ENCODE data around the gene ZSWIM6. TPM values are rescaled to one million over a fixed set of nuclear protein-coding genes. Genes with fewer than 3 reads are reported as not detected.

ZSWIM6 gene
- total RNA-seq, 2 experiments from 2014 or later, result 6.8 to 7.1 TPM

DNA sequence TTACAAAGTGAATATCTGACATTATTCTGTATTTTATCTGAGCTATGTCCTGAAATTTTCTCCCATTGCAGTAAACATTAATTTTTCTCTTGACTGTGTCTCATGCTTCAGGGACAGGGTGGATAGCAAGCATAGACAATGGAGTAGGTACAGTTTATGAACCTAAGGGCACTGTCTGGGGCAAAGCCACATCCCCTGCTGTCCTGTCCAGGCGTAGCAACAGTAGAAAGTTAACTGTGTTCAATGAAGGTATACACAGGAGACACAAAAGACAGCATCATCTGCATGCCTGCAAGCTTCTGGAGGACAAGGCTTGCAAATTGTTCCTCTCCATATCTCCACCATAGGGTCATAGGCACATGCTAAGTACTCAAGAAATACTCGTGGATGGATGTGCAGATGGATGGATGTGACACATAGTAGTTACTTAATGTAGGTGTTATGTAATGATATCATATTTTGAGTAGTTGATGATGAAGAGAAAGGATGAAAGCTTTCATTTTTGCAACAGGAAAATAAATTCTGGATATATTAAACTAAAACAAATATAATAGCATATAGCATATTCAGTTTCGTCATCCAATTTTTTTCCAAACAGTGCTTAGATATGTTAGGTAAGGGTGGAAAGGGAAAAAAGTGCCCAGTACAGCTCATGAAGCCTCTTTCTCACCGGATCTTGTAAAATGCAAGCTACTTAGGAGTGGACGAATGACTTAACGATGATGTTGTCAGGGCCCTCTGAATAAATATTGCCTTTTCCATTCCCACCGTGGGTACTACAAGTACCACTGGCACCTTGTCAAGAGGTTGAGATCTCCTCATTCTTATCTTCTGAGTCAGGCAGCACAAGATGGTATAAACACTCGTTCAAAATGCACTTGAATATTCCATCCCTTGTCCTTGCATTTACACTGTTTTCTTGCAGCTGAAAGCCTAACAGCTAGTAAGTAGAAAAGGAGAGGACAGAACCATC is 19.9 kb upstream of the ZSWIM6 start:
- Mint-ChIP-seq H3K9me3 (no peaks in the 10 kb centered on the region), H3K27ac (no peak overlapping the region), H3K36me3 (ENCODE audit: low read depth) (no peaks in the 10 kb centered on the region), H3K27me3 (peaks cover 15% of the 10 kb centered on the region), H3K4me1 (peaks cover 8% of the 10 kb centered on the region), H3K4me3 (no peak overlapping the region)
- no peak for DNase-seq
- ChIA-PET CTCF (no interaction called here), POLR2A (no interaction called here)

GRCh38 chr5:61313960-61314681 is 17.9 kb upstream of the ZSWIM6 start:
- Mint-ChIP-seq H3K4me3 (no peak overlapping the region), H3K4me1 (peaks cover 3% of the 10 kb centered on the region), H3K36me3 (ENCODE audit: low read depth) (no peaks in the 10 kb centered on the region), H3K9me3 (no peaks in the 10 kb centered on the region), H3K27me3 (peaks cover 21% of the 10 kb centered on the region), H3K27ac (no peak overlapping the region)
- DNase-seq, result no peak
- ChIA-PET CTCF (interaction anchor here (0.7 kb wide), 1 partner anchor 41 kb away, joined by 4 read pairs; no protein-coding TSS in a partner anchor), POLR2A (interaction anchor here (1.1 kb wide), 2 partner anchors 17 to 284 kb away, joined by 3 read pairs; no protein-coding TSS in a partner anchor)

DNA sequence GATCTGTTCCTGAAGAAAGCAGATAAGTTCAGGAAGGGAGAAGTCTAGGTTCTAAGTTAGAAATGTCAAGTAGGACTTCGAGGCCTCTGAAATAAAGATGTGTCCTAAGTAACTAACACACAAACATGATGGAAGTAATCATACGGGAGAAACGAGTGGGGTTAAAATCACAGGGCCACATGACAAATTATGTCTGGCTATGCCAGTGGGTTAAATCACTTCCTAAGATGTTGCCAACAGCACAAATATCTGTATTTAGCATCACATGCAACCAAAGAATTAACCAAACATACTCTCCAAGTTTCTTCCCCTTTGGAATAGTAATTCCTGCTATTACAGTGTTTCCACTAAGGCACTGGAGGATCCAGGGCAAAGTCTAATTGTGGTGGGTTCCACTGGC is 13.7 kb upstream of the ZSWIM6 start:
- no peak for DNase-seq
- ChIA-PET POLR2A (interaction anchor here (1.2 kb wide), 1 partner anchor 14 kb away, joined by 3 read pairs; the partner anchor contains the start of gene ZSWIM6), CTCF (no interaction called here)
- H3K27ac Mint-ChIP-seq, result no peak overlapping the region
- H3K4me3 Mint-ChIP-seq, result no peak overlapping the region
- peaks cover 28% of the 10 kb centered on the region for H3K27me3 Mint-ChIP-seq
- no peaks in the 10 kb centered on the region for H3K9me3 Mint-ChIP-seq
- no peaks in the 10 kb centered on the region for H3K36me3 Mint-ChIP-seq (ENCODE audit: low read depth)
- peaks cover 9% of the 10 kb centered on the region for H3K4me1 Mint-ChIP-seq

- Mint-ChIP-seq H3K4me3 (no peak overlapping the region), H3K27ac (no peak overlapping the region), H3K9me3 (no peaks in the 10 kb centered on the region), H3K27me3 (peaks cover 29% of the 10 kb centered on the region), H3K36me3 (ENCODE audit: low read depth) (no peaks in the 10 kb centered on the region), H3K4me1 (peaks cover 10% of the 10 kb centered on the region)
- CTCF ChIA-PET, result no interaction called here
- DNase-seq, result no peak
- POLR2A ChIA-PET, result interaction anchor here (1.2 kb wide), 1 partner anchor 12 kb away, joined by 3 read pairs; the partner anchor contains the start of gene ZSWIM6
Measured at GRCh38 chr5:61319388-61320146, 12.5 kb upstream of the ZSWIM6 start.

- Mint-ChIP-seq H3K27me3 (peaks cover 26% of the 10 kb centered on the region), H3K4me1 (peaks cover 10% of the 10 kb centered on the region), H3K9me3 (no peaks in the 10 kb centered on the region), H3K27ac (no peak overlapping the region), H3K36me3 (ENCODE audit: low read depth) (no peaks in the 10 kb centered on the region), H3K4me3 (no peak overlapping the region)
- ChIA-PET POLR2A (interaction anchor here (1.4 kb wide), 1 partner anchor 10 kb away, joined by 6 read pairs; no protein-coding TSS in a partner anchor), CTCF (interaction anchor here (1.3 kb wide), 1 partner anchor 11 kb away, joined by 5 read pairs; no protein-coding TSS in a partner anchor)
- DNase-seq, result no peak
Measured at GRCh38 chr5:61320860-61321259, 11.2 kb upstream of the ZSWIM6 start.

DNA sequence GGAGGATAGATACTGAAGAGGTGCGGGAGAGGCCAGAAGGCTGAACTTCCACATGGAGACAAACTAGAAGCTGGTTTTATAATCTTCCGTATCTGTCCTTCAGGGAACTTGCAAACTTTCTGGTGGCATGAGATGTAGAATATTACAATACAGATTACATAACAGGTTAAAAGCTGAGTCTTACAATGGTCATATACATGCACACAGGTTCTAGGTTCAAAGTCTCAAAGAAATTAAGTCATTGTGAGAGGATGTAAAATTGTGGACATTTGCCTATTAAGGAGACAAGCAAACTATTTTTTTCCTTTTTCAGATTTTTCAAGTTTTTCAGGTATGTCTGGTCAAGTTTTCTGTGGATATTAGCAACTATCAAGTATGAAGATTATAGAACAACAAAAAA is 10.4 kb upstream of the ZSWIM6 start:
- no peaks in the 10 kb centered on the region for H3K36me3 Mint-ChIP-seq (ENCODE audit: low read depth)
- H3K27ac Mint-ChIP-seq, result no peak overlapping the region
- H3K27me3 Mint-ChIP-seq, result peaks cover 30% of the 10 kb centered on the region
- H3K4me1 Mint-ChIP-seq, result peaks cover 10% of the 10 kb centered on the region
- no peak overlapping the region for H3K4me3 Mint-ChIP-seq
- ChIA-PET POLR2A (interaction anchor here (1.4 kb wide), 1 partner anchor 9 kb away, joined by 6 read pairs; no protein-coding TSS in a partner anchor), CTCF (interaction anchor here (1.3 kb wide), 1 partner anchor 10 kb away, joined by 5 read pairs; no protein-coding TSS in a partner anchor)
- no peak for DNase-seq
- H3K9me3 Mint-ChIP-seq, result no peaks in the 10 kb centered on the region

- POLR2A ChIA-PET, result no interaction called here
- CTCF ChIA-PET, result interaction anchor here (0.6 kb wide), 1 partner anchor 10 kb away, joined by 4 read pairs; no protein-coding TSS in a partner anchor
- DNase-seq, result no peak
- no peak overlapping the region for H3K4me3 Mint-ChIP-seq
- H3K36me3 Mint-ChIP-seq (ENCODE audit: low read depth), result no peaks in the 10 kb centered on the region
- H3K4me1 Mint-ChIP-seq, result peaks cover 19% of the 10 kb centered on the region
- no peak overlapping the region for H3K27ac Mint-ChIP-seq
- no peaks in the 10 kb centered on the region for H3K9me3 Mint-ChIP-seq
- peaks cover 30% of the 10 kb centered on the region for H3K27me3 Mint-ChIP-seq
Measured at GRCh38 chr5:61322738-61323725, 9.0 kb upstream of the ZSWIM6 start.

GRCh38 chr5:61327760-61328753 is 4.0 kb upstream of the ZSWIM6 start:
- ChIA-PET POLR2A (no interaction called here), CTCF (interaction anchor here (1.0 kb wide), 1 partner anchor 276 kb away, joined by 3 read pairs; no protein-coding TSS in a partner anchor)
- peak; percentile 47 for DNase-seq
- peaks cover 2% of the 10 kb centered on the region for H3K36me3 Mint-ChIP-seq (ENCODE audit: low read depth)
- H3K9me3 Mint-ChIP-seq, result no peaks in the 10 kb centered on the region
- H3K27ac Mint-ChIP-seq, result no peak overlapping the region
- H3K27me3 Mint-ChIP-seq, result peaks cover 37% of the 10 kb centered on the region
- H3K4me1 Mint-ChIP-seq, result peaks cover 36% of the 10 kb centered on the region
- no peak overlapping the region for H3K4me3 Mint-ChIP-seq

- CTCF ChIA-PET, result no interaction called here
- Mint-ChIP-seq H3K27ac (no peak overlapping the region), H3K27me3 (peaks cover 35% of the 10 kb centered on the region), H3K36me3 (ENCODE audit: low read depth) (peaks cover 4% of the 10 kb centered on the region), H3K9me3 (no peaks in the 10 kb centered on the region), H3K4me3 (peak overlapping the region; percentile 72), H3K4me1 (peaks cover 34% of the 10 kb centered on the region)
- POLR2A ChIA-PET, result no interaction called here
- no peak for DNase-seq
Measured at GRCh38 chr5:61328791-61329549, 3.1 kb upstream of the ZSWIM6 start.

DNA sequence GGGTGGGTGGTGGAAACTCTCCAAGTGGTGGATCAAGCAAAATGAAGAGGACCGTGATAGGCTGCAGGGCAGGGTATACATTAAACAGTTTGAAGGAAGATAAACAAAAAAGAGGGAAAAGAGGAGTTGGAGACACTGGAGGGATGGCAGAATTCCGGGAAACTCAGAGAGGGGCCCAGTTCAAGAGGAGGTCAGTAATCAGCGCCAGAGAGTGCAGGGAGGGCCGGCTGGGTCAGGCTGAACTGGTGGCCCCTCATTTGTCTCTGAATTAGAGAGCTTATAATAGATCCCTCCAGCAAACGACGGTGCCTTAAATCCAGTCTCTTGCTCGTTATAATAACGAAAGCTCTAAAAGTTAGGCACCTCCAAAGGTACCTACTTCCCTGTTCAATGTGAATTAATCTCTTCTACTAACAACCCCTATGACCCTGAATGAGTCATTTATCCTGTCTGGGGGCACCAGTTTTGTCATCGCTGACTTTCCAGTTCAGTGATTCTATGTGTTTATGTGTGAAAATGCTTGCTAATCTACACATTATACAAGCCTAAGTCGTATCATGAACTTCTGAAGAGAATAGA is 2.4 kb upstream of the ZSWIM6 start:
- DNase-seq, result no peak
- H3K36me3 Mint-ChIP-seq (ENCODE audit: low read depth), result peaks cover 11% of the 10 kb centered on the region
- H3K27me3 Mint-ChIP-seq, result peaks cover 42% of the 10 kb centered on the region
- ChIA-PET POLR2A (interaction anchor here (1.5 kb wide), 1 partner anchor 9 kb away, joined by 6 read pairs; no protein-coding TSS in a partner anchor), CTCF (interaction anchor here (0.9 kb wide), 1 partner anchor 42 kb away, joined by 3 read pairs; no protein-coding TSS in a partner anchor)
- H3K9me3 Mint-ChIP-seq, result no peaks in the 10 kb centered on the region
- peaks cover 40% of the 10 kb centered on the region for H3K4me1 Mint-ChIP-seq
- H3K4me3 Mint-ChIP-seq, result peak overlapping the region; percentile 72
- H3K27ac Mint-ChIP-seq, result no peak overlapping the region
